Stimulated activated CD8-positive, alpha-beta memory T cell treated with anti-CD3 and anti-CD28 coated beads, Interleukin-15, amount 100 ng/mL, for 24 hours (primary cell): ENCODE data around the gene CPXCR1.
"Not testable (repeated sequence)": the region's sequence is repeated elsewhere in the genome, so short reads cannot be mapped to it uniquely, and the experiment has no call there.

Source experiments
- DNase-seq: peaks from one replicate; pipeline ENCODE4 v3.0.0-alpha.2; 2020; ENCODE audit warnings: low read depth

CPXCR1 gene

GRCh38 chrX:88746925-88747324 is at the start of gene CPXCR1:
CPXCR1 (plus strand) TSS chrX:88747225; CDS start chrX:88753415, 6,190 bp downstream.
- DNase-seq, result no peak

- DNase-seq, result no peak
Observed at GRCh38 chrX:88735835-88736234, 11.2 kb upstream of the CPXCR1 start.

- not testable (repeated sequence) for DNase-seq
Observed at GRCh38 chrX:88746215-88746614, 810 bp upstream of the CPXCR1 start.

GRCh38 chrX:88752339-88752738 is 5.3 kb downstream of the CPXCR1 start:
- DNase-seq, result not testable (repeated sequence)

- no peak for DNase-seq
Observed at GRCh38 chrX:88789825-88790224, 42.8 kb downstream of the CPXCR1 start.
